Spinal cord (tissue), 10 donors: ENCODE results near the gene CRTC1. TPM values are rescaled to one million over a fixed set of nuclear protein-coding genes. Genes with fewer than 3 reads are reported as not detected.

Experiments used
- DNase-seq, 6 donors: peaks; one replicate each; pipeline versions ENCODE4 v3.0.0 to v3.0.0-alpha.2; 2013 to 2015; ENCODE audit warnings: low spot score in 6 of 6, low read depth in 4 of 6
- H3K27ac ChIP-seq: one replicate; pipeline ENCODE4 v1.5.1; 2013; ENCODE audit warnings: low read depth, low read length, control low read depth
- H3K27me3 ChIP-seq: one replicate; pipeline ENCODE4 v1.6.1; 2013; ENCODE audit warnings: low read length; ENCODE audit not compliant: control insufficient read depth, insufficient read depth
- H3K36me3 ChIP-seq: one replicate; pipeline ENCODE4 v1.6.1; 2013; ENCODE audit warnings: low read length; ENCODE audit not compliant: control insufficient read depth, insufficient read depth
- H3K4me1 ChIP-seq: one replicate; pipeline ENCODE4 v1.6.1; 2013; ENCODE audit warnings: low read length; ENCODE audit not compliant: control insufficient read depth, insufficient read depth
- H3K4me3 ChIP-seq: one replicate; pipeline ENCODE4 v1.5.1; 2013; ENCODE audit warnings: low read depth, low read length, control low read depth
- H3K9me3 ChIP-seq: one replicate; pipeline ENCODE4 v1.6.1; 2013; ENCODE audit warnings: low read length; ENCODE audit not compliant: control insufficient read depth, insufficient read depth
- WGBS: methylation state at CpG from one replicate; pipeline ENCODE4 v1.1.5; 2013; ENCODE audit warnings: missing lambda C conversion rate; ENCODE audit not compliant: insufficient coverage; 5-methylcytosine and 5-hydroxymethylcytosine counted together
- polyA plus RNA-seq, 2 donors: library from polyadenylated mRNA; unstranded; fragments of 120-200 nt; gene quantifications; one replicate each; pipeline ENCODE4 v1.2.1, GENCODE V29; 2013; ENCODE audit not compliant: insufficient read length in 2 of 2
- total RNA-seq, 2 donors: library from RNA; depleted of rRNA in 1 of 2; stranded (reverse); fragments of 120-200 nt in 1 of 2; fragments of >200 nt in 1 of 2; gene quantifications; one replicate each; pipeline versions ENCODE4 v1.2.3 to v1.2.4, GENCODE V29; 2013 to 2014
- donor health status: healthy.

CRTC1 gene
- total and polyA plus RNA-seq, 4 donors, result 5.6 to 45.3 (median 26.3) TPM

- Histone ChIP-seq H3K9me3 (no peaks in the 10 kb centered on the region), H3K36me3 (peaks cover 96% of the 10 kb centered on the region), H3K27ac (no peak overlapping the region), H3K27me3 (peaks cover 7% of the 10 kb centered on the region), H3K4me1 (peaks cover 15% of the 10 kb centered on the region), H3K4me3 (no peak overlapping the region)
- DNase-seq, result no peak
- WGBS, result 83% methylated on average over 26 of the region's 27 CpGs
These were observed 89.4 kb downstream of the CRTC1 start for GRCh38 chr19:18772620-18773587.

GRCh38 chr19:18773682-18774081, 90.2 kb downstream of the CRTC1 start:
- H3K27ac ChIP-seq, result no peak overlapping the region
- H3K9me3 ChIP-seq, result no peaks in the 10 kb centered on the region
- H3K4me3 ChIP-seq, result no peak overlapping the region
- H3K36me3 ChIP-seq, result peaks cover 95% of the 10 kb centered on the region
- H3K27me3 ChIP-seq, result peaks cover 11% of the 10 kb centered on the region
- WGBS, result 84% methylated on average over 9 of the region's 9 CpGs
- no peak for DNase-seq
- peaks cover 17% of the 10 kb centered on the region for H3K4me1 ChIP-seq

- 98% methylated on average over 11 of the region's 11 CpGs for WGBS
- Histone ChIP-seq H3K4me3 (no peak overlapping the region), H3K27me3 (peaks cover 14% of the 10 kb centered on the region), H3K27ac (no peak overlapping the region), H3K4me1 (peaks cover 22% of the 10 kb centered on the region), H3K9me3 (no peaks in the 10 kb centered on the region), H3K36me3 (peaks cover 94% of the 10 kb centered on the region)
- no peak for DNase-seq
These were observed 90.6 kb downstream of the CRTC1 start for GRCh38 chr19:18774107-18774506.

DNA sequence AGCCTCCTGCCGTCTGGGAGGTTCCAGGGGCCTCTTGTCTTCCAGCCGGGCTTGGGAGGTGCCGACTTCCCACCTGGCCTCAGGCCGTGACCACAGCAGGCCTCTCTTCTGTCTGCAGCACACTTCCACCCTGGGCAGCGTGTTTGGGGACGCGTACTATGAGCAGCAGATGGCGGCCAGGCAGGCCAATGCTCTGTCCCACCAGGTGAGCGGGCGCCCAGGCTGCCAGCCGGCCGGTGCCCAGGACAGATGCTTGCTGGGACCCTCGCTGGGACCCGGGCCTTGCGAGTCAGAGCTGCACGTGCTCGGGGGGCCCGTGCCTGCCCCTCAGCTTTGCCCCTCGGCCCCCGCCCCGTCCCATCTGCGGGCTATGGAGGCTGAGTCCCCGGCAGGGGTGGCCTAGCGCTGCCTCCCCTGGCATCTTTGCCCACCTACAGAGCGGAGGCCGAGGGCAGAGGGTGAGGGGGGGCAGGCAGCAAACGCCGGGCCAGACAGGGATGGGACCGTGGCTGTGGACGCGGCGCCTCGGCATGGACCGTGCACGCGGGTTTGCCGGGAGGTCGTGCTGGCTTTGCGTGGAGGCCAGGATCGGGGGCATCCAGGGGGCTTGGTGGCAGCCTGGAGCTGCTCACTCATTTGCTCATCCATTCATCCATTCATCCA, 91.4 kb downstream of the CRTC1 start:
- Histone ChIP-seq H3K36me3 (peaks cover 91% of the 10 kb centered on the region), H3K4me3 (no peak overlapping the region), H3K27me3 (peaks cover 14% of the 10 kb centered on the region), H3K27ac (no peak overlapping the region), H3K9me3 (no peaks in the 10 kb centered on the region), H3K4me1 (peaks cover 27% of the 10 kb centered on the region)
- DNase-seq, result no peak
- WGBS, result 89% methylated on average over 28 of the region's 40 CpGs

DNA sequence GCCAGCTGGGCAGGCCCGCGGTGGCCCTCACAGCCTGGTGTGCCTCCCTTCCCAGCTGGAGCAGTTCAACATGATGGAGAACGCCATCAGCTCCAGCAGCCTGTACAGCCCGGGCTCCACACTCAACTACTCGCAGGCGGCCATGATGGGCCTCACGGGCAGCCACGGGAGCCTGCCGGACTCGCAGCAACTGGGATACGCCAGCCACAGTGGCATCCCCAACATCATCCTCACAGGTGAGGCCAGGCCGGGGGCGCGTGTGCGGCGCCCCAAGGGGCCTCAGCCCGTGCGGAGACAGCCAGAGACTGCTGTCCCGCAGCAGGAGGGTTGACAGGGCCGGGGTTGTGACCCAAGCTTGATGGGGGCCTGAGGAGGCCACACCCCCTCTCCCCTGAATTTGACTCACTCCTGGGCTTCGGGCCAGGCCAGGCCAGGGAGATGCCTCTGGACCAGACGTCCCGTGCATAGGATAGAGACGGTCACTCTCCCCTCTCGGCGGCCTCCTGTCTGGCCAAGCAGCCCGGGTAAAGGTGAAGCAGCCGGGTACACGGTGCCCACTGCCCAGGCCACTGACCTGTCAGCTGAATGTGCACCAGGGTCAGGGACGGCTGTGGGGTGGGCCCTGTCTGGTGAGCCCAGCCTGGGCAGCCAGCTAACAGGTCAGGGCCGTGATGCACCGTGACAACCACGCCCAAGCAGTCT, 92.3 kb downstream of the CRTC1 start:
- WGBS, result 88% methylated on average over 28 of the region's 33 CpGs

GRCh38 chr19:18776288-18776594, 92.8 kb downstream of the CRTC1 start:
- peaks cover 27% of the 10 kb centered on the region for H3K4me1 ChIP-seq
- peaks cover 14% of the 10 kb centered on the region for H3K27me3 ChIP-seq
- H3K36me3 ChIP-seq, result peaks cover 94% of the 10 kb centered on the region
- 82% methylated on average over 8 of the region's 8 CpGs for WGBS
- H3K9me3 ChIP-seq, result no peaks in the 10 kb centered on the region
- no peak for DNase-seq
- no peak overlapping the region for H3K27ac ChIP-seq
- H3K4me3 ChIP-seq, result no peak overlapping the region

More for the DNA sequence above, 92.3 kb downstream of the CRTC1 start:
- peaks cover 14% of the 10 kb centered on the region for H3K27me3 ChIP-seq
- no peak overlapping the region for H3K4me3 ChIP-seq
- H3K27ac ChIP-seq, result no peak overlapping the region
- no peak for DNase-seq
- peaks cover 27% of the 10 kb centered on the region for H3K4me1 ChIP-seq
- H3K36me3 ChIP-seq, result peaks cover 91% of the 10 kb centered on the region
- no peaks in the 10 kb centered on the region for H3K9me3 ChIP-seq

GRCh38 chr19:18776736-18777135, 93.3 kb downstream of the CRTC1 start:
- Histone ChIP-seq H3K36me3 (peaks cover 94% of the 10 kb centered on the region), H3K27me3 (peaks cover 14% of the 10 kb centered on the region), H3K4me3 (no peak overlapping the region), H3K4me1 (peaks cover 27% of the 10 kb centered on the region), H3K9me3 (no peaks in the 10 kb centered on the region), H3K27ac (no peak overlapping the region)
- WGBS, result 79% methylated on average over 12 of the region's 12 CpGs
- DNase-seq, result no peak

GRCh38 chr19:18777301-18778075, 94.0 kb downstream of the CRTC1 start:
- Histone ChIP-seq H3K27ac (no peak overlapping the region), H3K9me3 (no peaks in the 10 kb centered on the region), H3K36me3 (peaks cover 94% of the 10 kb centered on the region), H3K27me3 (peaks cover 14% of the 10 kb centered on the region), H3K4me1 (peaks cover 29% of the 10 kb centered on the region), H3K4me3 (no peak overlapping the region)
- WGBS, result 56% methylated on average over 68 of the region's 71 CpGs
- DNase-seq, result no peak

DNA sequence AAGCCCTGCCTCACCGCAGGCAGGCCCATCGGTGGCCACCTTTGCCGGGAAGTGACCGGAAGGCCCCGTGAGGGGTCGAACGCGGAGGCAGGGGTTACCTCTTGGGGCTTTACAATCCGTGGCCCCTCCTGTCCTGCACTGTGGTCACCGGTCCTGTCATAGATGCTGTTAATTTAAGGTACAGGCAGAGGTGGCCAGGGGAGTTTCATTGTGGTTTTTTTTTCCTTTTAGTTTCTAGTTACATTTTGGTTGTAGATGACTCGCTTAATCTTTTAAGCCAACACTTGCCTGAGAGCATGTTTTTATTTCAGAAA, 94.6 kb downstream of the CRTC1 start:
- H3K9me3 ChIP-seq, result no peaks in the 10 kb centered on the region
- no peak overlapping the region for H3K4me3 ChIP-seq
- peaks cover 94% of the 10 kb centered on the region for H3K36me3 ChIP-seq
- 62% methylated on average over 9 of the region's 11 CpGs for WGBS
- no peak for DNase-seq
- peaks cover 14% of the 10 kb centered on the region for H3K27me3 ChIP-seq
- H3K4me1 ChIP-seq, result peaks cover 29% of the 10 kb centered on the region
- H3K27ac ChIP-seq, result no peak overlapping the region
